NOMO-1 (cell line): ENCODE measurements around the gene PDLIM5.
"Not testable (repeated sequence)": the region's sequence is repeated elsewhere in the genome, so short reads cannot be mapped to it uniquely, and the experiment has no call there.

Source experiments
- DNase-seq, 2 experiments: peaks; one replicate each; lab custom pipeline; 2025; ENCODE audit not compliant: unreplicated experiment in 2 of 2; lab: John Stamatoyannopoulos, UW

PDLIM5 gene

GRCh38 chr4:94488670-94489069, 36.9 kb downstream of the PDLIM5 start:
- no peak for DNase-seq

- no peak for DNase-seq
Measured at GRCh38 chr4:94489098-94489497, 37.4 kb downstream of the PDLIM5 start.

- DNase-seq: no peak
Measured at GRCh38 chr4:94490437-94490836, 38.7 kb downstream of the PDLIM5 start.

GRCh38 chr4:94491322-94491721, 39.6 kb downstream of the PDLIM5 start:
- DNase-seq: no peak

- no peak for DNase-seq
Measured at GRCh38 chr4:94495408-94495807, 43.7 kb downstream of the PDLIM5 start.

- no peak for DNase-seq
Measured at GRCh38 chr4:94497690-94498089, 45.9 kb downstream of the PDLIM5 start.

GRCh38 chr4:94498502-94498901, 46.8 kb downstream of the PDLIM5 start:
- no peak for DNase-seq

- no peak for DNase-seq
Measured at GRCh38 chr4:94500685-94501084, 48.9 kb downstream of the PDLIM5 start.

- no peak for DNase-seq
Measured at GRCh38 chr4:94504545-94504944, 52.8 kb downstream of the PDLIM5 start.

- no peak for DNase-seq
Measured at GRCh38 chr4:94506822-94507221, 55.1 kb downstream of the PDLIM5 start.

GRCh38 chr4:94507281-94507680, 55.5 kb downstream of the PDLIM5 start:
- no peak for DNase-seq

- no peak for DNase-seq
Measured at GRCh38 chr4:94507708-94508107, 56.0 kb downstream of the PDLIM5 start.

- no peak for DNase-seq
Measured at GRCh38 chr4:94508296-94508695, 56.6 kb downstream of the PDLIM5 start.

GRCh38 chr4:94508806-94509205, 57.1 kb downstream of the PDLIM5 start:
- no peak for DNase-seq

- DNase-seq: no peak
Measured at GRCh38 chr4:94511591-94511990, 59.8 kb downstream of the PDLIM5 start.

- not testable (repeated sequence) for DNase-seq
Measured at GRCh38 chr4:94513532-94513931, 61.8 kb downstream of the PDLIM5 start.

- DNase-seq: no peak
Measured at GRCh38 chr4:94515365-94515764, 63.6 kb downstream of the PDLIM5 start.

GRCh38 chr4:94516067-94516466, 64.3 kb downstream of the PDLIM5 start:
- DNase-seq: no peak

GRCh38 chr4:94516999-94517398, 65.3 kb downstream of the PDLIM5 start:
- DNase-seq: no peak

- DNase-seq: no peak
Measured at GRCh38 chr4:94517492-94517891, 65.8 kb downstream of the PDLIM5 start.

- peak; percentile 25 to 66 for DNase-seq
Measured at GRCh38 chr4:94519019-94519418, 67.3 kb downstream of the PDLIM5 start.

GRCh38 chr4:94519925-94520789, 68.4 kb downstream of the PDLIM5 start:
- DNase-seq: peak in 1 of 2 experiments; percentile 60
